Skeletal muscle tissue (tissue), 4 donors: Measurements from ENCODE around the gene GDF10. TPM values are rescaled to one million over a fixed set of nuclear protein-coding genes. Genes with fewer than 3 reads are reported as not detected.

Experiments used
- H3K27ac ChIP-seq: one replicate; pipeline ENCODE4 v1.7.0; 2013; ENCODE audit warnings: mild to moderate bottlenecking, low read depth, low read length, inconsistent platforms
- H3K27me3 ChIP-seq, 3 donors: one replicate each; pipeline ENCODE4 v1.7.0; 2013; ENCODE audit warnings: low read length in 3 of 3; ENCODE audit not compliant: control insufficient read depth in 3 of 3, insufficient read depth in 3 of 3
- H3K36me3 ChIP-seq, 3 donors: one replicate each; pipeline ENCODE4 v1.7.0; 2013; ENCODE audit warnings: low read length in 3 of 3; ENCODE audit not compliant: control insufficient read depth in 3 of 3, insufficient read depth in 3 of 3
- H3K4me1 ChIP-seq, 3 donors: one replicate each; pipeline ENCODE4 v1.7.0; 2013; ENCODE audit warnings: low read length in 3 of 3, mild to moderate bottlenecking in 3 of 3; ENCODE audit not compliant: control insufficient read depth in 3 of 3, insufficient read depth in 3 of 3
- H3K4me3 ChIP-seq, 3 donors: one replicate each; pipeline ENCODE4 v1.7.0; 2013; ENCODE audit warnings: low read length in 3 of 3
- H3K9ac ChIP-seq, 3 donors: one replicate each; pipeline ENCODE4 v1.7.0; 2013; ENCODE audit warnings: low read length in 3 of 3, mild to moderate bottlenecking in 3 of 3, moderate library complexity in 2 of 3, low read depth in 1 of 3
- H3K9me3 ChIP-seq, 3 donors: one replicate each; pipeline ENCODE4 v1.7.0; 2013; ENCODE audit warnings: low read length in 3 of 3; ENCODE audit not compliant: control insufficient read depth in 3 of 3
- total RNA-seq: library from RNA; depleted of rRNA; stranded (reverse); fragments of >200 nt; gene quantifications from one replicate; pipeline ENCODE4 v1.2.3, GENCODE V29; 2014
- donor health status: Osteomylitis.

The GDF10 gene
- total RNA-seq, 1 donor from 2014 or later = 1.0 TPM

- Histone ChIP-seq H3K9ac (no peak overlapping the region), H3K9me3 (no peaks in the 10 kb centered on the region), H3K27me3 (peaks cover 0 to 18% (median 5%) of the 10 kb centered on the region in 3 donors), H3K27ac (no peak overlapping the region), H3K36me3 (no peaks in the 10 kb centered on the region), H3K4me3 (no peak overlapping the region), H3K4me1 (no peaks in the 10 kb centered on the region)
These were observed 34.7 kb downstream of the GDF10 start for GRCh38 chr10:47334466-47335295.

DNA sequence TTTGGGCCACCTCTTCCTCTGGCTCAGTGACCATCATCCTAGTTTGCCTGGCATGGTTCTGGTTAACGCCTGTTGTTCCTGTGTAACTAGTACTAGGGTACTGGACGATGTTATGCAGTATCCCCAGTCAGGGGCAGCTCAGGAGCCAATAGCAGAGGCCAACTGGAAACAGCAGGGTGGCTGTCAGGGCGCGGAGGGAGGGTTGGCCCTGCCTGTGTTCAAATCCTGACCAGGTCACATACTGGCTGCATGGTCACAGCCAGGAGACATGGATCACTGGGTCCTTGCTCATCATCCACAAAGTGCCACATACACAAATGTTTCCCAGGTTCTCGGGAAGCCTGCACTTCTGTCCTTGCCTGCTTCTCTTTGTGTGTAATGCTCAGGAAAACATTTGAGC is 35.9 kb downstream of the GDF10 start:
- no peaks in the 10 kb centered on the region for H3K9me3 ChIP-seq
- H3K9ac ChIP-seq = no peak overlapping the region
- H3K4me3 ChIP-seq = no peak overlapping the region
- peaks cover 0 to 18% (median 5%) of the 10 kb centered on the region in 3 donors for H3K27me3 ChIP-seq
- no peak overlapping the region for H3K27ac ChIP-seq
- no peaks in the 10 kb centered on the region for H3K4me1 ChIP-seq
- no peaks in the 10 kb centered on the region for H3K36me3 ChIP-seq

DNA sequence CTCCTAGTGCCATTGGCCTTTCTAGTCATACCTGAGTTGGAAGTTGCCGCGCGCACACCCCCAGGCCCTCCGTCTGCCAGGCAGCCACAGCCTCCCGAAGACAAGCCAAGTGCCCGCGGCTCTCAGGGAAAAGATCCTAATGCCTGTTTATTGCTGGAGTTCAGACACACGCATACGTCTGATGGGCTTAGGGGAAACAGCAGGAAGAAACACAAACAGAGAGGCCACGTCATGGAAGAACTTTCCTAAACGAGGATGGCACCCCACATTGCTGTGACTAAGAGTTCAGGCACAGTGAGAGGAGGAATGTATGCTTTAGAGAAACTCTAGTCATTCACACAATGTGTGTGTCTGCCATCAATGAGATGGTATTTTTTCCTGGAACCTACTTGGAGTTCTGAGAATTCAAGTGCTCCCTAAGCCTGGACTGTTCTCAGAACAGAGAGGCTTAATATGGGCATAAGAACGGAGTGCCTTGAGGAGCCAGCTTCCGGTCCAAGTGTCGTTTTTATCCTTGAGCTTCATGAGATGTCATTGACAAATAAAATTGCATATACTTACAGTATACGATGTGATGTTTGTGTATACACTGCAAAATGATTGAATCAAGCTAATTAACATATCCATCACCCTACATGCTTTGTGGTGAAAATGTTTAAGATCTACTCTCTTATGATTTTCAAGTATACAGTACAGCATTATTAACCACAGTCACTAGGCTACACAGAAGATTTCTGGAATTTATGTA is 36.6 kb downstream of the GDF10 start:
- Histone ChIP-seq H3K27me3 (peaks cover 0 to 18% (median 5%) of the 10 kb centered on the region in 3 donors), H3K4me1 (no peaks in the 10 kb centered on the region), H3K9ac (no peak overlapping the region), H3K4me3 (no peak overlapping the region), H3K36me3 (no peaks in the 10 kb centered on the region), H3K9me3 (no peaks in the 10 kb centered on the region), H3K27ac (no peak overlapping the region)

- Histone ChIP-seq H3K27me3 (peaks cover 0 to 18% (median 5%) of the 10 kb centered on the region in 3 donors), H3K4me1 (no peaks in the 10 kb centered on the region), H3K36me3 (no peaks in the 10 kb centered on the region), H3K9ac (no peak overlapping the region), H3K9me3 (no peaks in the 10 kb centered on the region), H3K4me3 (no peak overlapping the region), H3K27ac (no peak overlapping the region)
These were observed 37.3 kb downstream of the GDF10 start for GRCh38 chr10:47337310-47337709.

DNA sequence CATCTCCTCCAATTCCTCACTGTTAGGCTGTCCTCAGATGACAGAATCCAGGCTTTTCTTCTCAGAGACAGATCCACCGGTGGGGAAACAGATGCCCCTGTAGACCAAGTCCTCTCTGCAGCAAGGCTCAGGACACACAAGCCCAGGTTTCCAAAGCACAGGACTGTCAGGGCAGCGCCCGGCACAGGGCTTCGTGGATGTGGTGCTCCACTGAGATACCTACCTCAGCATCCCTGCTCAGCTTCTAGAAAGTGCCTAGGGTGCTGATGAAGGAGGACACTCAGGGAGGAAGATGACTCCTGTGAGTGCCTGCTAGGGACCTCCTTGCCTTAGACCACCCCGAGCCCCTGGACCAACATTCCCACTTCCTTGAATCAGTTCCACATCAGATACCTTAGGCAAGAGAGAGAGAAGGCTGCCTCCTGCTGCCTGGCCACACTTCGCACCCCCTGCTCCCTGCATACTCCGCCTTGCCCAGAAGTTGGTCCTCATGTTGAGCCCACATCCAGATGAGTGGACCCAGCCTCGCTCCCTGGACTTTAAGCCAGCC is 39.3 kb downstream of the GDF10 start:
- Histone ChIP-seq H3K27ac (no peak overlapping the region), H3K4me1 (no peaks in the 10 kb centered on the region), H3K36me3 (no peaks in the 10 kb centered on the region), H3K9ac (no peak overlapping the region), H3K9me3 (no peaks in the 10 kb centered on the region), H3K27me3 (peaks cover 0 to 11% (median 2%) of the 10 kb centered on the region in 3 donors), H3K4me3 (no peak overlapping the region)

GRCh38 chr10:47339759-47340607 is 40.0 kb downstream of the GDF10 start:
- Histone ChIP-seq H3K9ac (no peak overlapping the region), H3K9me3 (no peaks in the 10 kb centered on the region), H3K4me1 (no peaks in the 10 kb centered on the region), H3K27me3 (peaks cover 0 to 6% (median 0%) of the 10 kb centered on the region in 3 donors), H3K4me3 (no peak overlapping the region), H3K36me3 (no peaks in the 10 kb centered on the region), H3K27ac (no peak overlapping the region)

- H3K36me3 ChIP-seq = no peaks in the 10 kb centered on the region
- H3K27me3 ChIP-seq = peaks cover 0 to 3% (median 0%) of the 10 kb centered on the region in 3 donors
- H3K9ac ChIP-seq = no peak overlapping the region
These were observed 40.7 kb downstream of the GDF10 start for GRCh38 chr10:47340608-47341170.

DNA sequence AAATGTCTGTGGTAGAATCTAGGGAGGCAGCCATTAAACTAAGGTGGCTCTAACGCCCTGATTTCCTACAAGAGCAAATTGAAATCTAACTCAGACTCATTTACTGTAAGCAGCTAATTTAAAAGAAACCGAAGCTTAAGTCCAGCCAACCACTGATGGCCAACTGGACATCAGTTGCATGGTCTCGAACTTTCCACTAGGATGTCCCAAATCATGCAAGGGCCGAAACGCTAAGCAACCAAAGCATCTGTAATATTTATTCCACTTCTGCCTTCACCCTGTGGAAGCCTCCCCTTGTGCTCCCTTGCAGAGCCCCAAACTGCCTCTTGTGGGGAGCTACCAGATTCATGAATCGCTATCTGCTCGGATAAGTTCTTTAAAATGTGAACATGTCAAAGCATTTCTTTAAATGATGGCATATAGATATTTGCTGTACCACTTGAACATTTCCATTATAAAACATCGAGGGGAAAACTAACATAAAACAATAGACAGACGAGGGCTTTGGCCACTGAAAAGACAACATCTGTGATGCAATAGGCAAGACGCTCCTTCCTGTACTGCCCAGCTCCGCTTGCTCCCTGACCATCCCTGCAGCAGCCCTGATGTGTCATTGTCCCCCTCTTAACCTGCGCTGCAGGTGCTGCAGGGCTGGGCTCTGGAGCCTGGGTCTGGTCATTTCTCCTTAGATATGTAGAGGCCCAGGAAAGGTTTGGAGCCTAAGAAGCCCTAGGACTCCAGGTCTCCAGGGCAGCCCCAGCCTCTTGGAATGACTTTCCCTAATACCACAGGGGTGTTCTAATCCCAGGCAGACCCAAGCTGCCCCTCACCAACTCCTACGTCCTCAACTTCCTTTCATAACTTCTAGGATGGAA is 45.2 kb downstream of the GDF10 start:
- Histone ChIP-seq H3K27ac (no peak overlapping the region), H3K9ac (no peak overlapping the region), H3K4me1 (no peaks in the 10 kb centered on the region), H3K9me3 (no peaks in the 10 kb centered on the region), H3K4me3 (no peak overlapping the region), H3K27me3 (no peaks in the 10 kb centered on the region), H3K36me3 (no peaks in the 10 kb centered on the region)

More at GRCh38 chr10:47340608-47341170, 40.7 kb downstream of the GDF10 start:
- H3K4me3 ChIP-seq = no peak overlapping the region
- H3K4me1 ChIP-seq = no peaks in the 10 kb centered on the region
- no peak overlapping the region for H3K27ac ChIP-seq
- no peaks in the 10 kb centered on the region for H3K9me3 ChIP-seq
